Measurements from ENCODE around the gene AJAP1.

DNA sequence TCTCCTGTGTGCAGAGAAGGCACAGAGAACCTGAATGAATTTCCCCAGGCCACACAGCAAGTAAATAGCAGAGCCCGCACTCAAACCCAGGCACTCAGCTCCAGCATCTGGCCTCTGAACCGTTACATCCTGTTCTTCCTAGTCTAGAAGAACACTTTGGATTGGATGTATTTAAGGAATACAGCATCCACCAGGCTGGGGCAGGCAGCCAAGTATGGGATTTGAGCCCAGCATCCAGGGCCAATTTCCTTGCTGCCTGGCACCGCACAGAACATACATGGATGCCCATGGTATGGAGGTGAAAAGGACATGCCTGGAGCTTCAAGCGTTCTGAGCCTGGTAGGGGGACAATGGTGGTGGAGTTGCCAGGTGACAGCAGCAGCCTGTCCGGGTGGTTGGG, 9.7 kb downstream of the AJAP1 start:
- TF ChIP-seq GATA3 (IDR thresholded peaks at IDR 0.05; ENCODE audit: low read depth, low read length) (no peak), GATA2 (IDR thresholded peaks at IDR 0.05; ENCODE audit: low read depth, low read length) (no peak)
